Muscle of leg (tissue), 11 donors: ENCODE measurements around the gene MRTFB. TPM values are rescaled to one million over a fixed set of nuclear protein-coding genes. Genes with fewer than 3 reads are reported as not detected.
"Not testable (repeated sequence)": the region's sequence is repeated elsewhere in the genome, so short reads cannot be mapped to it uniquely, and the experiment has no call there.

Experiments used
- DNase-seq: peaks from one replicate; pipeline ENCODE4 v3.0.0; 2013
- H3K27ac ChIP-seq: one replicate; pipeline ENCODE4 v1.5.1; 2013; ENCODE audit warnings: mild to moderate bottlenecking, low read length, control low read depth
- H3K27me3 ChIP-seq: one replicate; pipeline ENCODE4 v1.6.1; 2013; ENCODE audit warnings: low read length; ENCODE audit not compliant: control insufficient read depth, insufficient read depth
- H3K36me3 ChIP-seq: one replicate; pipeline ENCODE4 v1.6.1; 2013; ENCODE audit warnings: low read length; ENCODE audit not compliant: control insufficient read depth, insufficient read depth
- H3K4me1 ChIP-seq: one replicate; pipeline ENCODE4 v1.6.1; 2013; ENCODE audit warnings: low read length; ENCODE audit not compliant: control insufficient read depth, insufficient read depth
- H3K4me3 ChIP-seq: one replicate; pipeline ENCODE4 v1.5.1; 2013; ENCODE audit warnings: low read length, control low read depth
- H3K9me3 ChIP-seq: replicated peaks from 2 replicates; pipeline ENCODE4 v1.6.1; 2013; ENCODE audit warnings: low read depth, low read length; ENCODE audit not compliant: control insufficient read depth
- WGBS: methylation state at CpG from one replicate; pipeline ENCODE4 v1.1.5; 2013; ENCODE audit warnings: missing lambda C conversion rate; ENCODE audit not compliant: insufficient coverage; 5-methylcytosine and 5-hydroxymethylcytosine counted together
- polyA plus RNA-seq, 8 donors: library from polyadenylated mRNA; unstranded; fragments of 120-200 nt; gene quantifications; one replicate each; pipeline versions ENCODE4 v1.2.1 to v1.2.3, GENCODE V29; 2013; ENCODE audit warnings: inconsistent platforms in 1 of 8, low replicate concordance in 1 of 8; ENCODE audit not compliant: insufficient read length in 8 of 8, insufficient read depth in 1 of 8
- total RNA-seq: library from RNA; stranded (reverse); fragments of 120-200 nt; gene quantifications from one replicate; pipeline ENCODE4 v1.2.4, GENCODE V29; 2013

The MRTFB gene
- total and polyA plus RNA-seq, 9 donors: 12.4 to 22.3 (median 17.0) TPM

GRCh38 chr16:14181371-14182050, 110.4 kb downstream of the MRTFB start:
- Histone ChIP-seq H3K4me3 (no peak overlapping the region), H3K27ac (no peak overlapping the region), H3K9me3 (no peaks in the 10 kb centered on the region), H3K36me3 (no peaks in the 10 kb centered on the region), H3K27me3 (no peaks in the 10 kb centered on the region), H3K4me1 (peaks cover 7% of the 10 kb centered on the region)
- WGBS: no CpG with 5 or more reads among the region's 2 CpGs
- peak; percentile 16 for DNase-seq

- Histone ChIP-seq H3K9me3 (no peaks in the 10 kb centered on the region), H3K27me3 (no peaks in the 10 kb centered on the region), H3K36me3 (no peaks in the 10 kb centered on the region), H3K4me1 (peaks cover 11% of the 10 kb centered on the region), H3K27ac (no peak overlapping the region), H3K4me3 (no peak overlapping the region)
- WGBS: no CpG with 5 or more reads among the region's 1 CpG
- DNase-seq: no peak
Measured at GRCh38 chr16:14182999-14183398, 111.9 kb downstream of the MRTFB start.

- peaks cover 11% of the 10 kb centered on the region for H3K4me1 ChIP-seq
- not testable (repeated sequence) for H3K27ac ChIP-seq, H3K4me3 ChIP-seq, DNase-seq, H3K27me3 ChIP-seq, H3K9me3 ChIP-seq, H3K36me3 ChIP-seq
- no CpG with 5 or more reads among the region's 6 CpGs for WGBS
Measured at GRCh38 chr16:14183962-14184361, 112.8 kb downstream of the MRTFB start.

GRCh38 chr16:14186007-14186794, 115.1 kb downstream of the MRTFB start:
- Histone ChIP-seq H3K27me3 (no peaks in the 10 kb centered on the region), H3K4me3 (peak overlapping the region; percentile 37), H3K27ac (peak overlapping the region; percentile 74), H3K36me3 (no peaks in the 10 kb centered on the region), H3K4me1 (peaks cover 11% of the 10 kb centered on the region), H3K9me3 (no peaks in the 10 kb centered on the region)
- WGBS: 9% methylated on average over 7 of the region's 10 CpGs
- DNase-seq: peak; percentile 65

GRCh38 chr16:14186795-14187221, 115.7 kb downstream of the MRTFB start:
- 35% methylated on average over 3 of the region's 5 CpGs for WGBS
- peak overlapping the region; percentile 74 for H3K27ac ChIP-seq
- H3K36me3 ChIP-seq: no peaks in the 10 kb centered on the region
- H3K4me3 ChIP-seq: peak overlapping the region; percentile 37
- peaks cover 11% of the 10 kb centered on the region for H3K4me1 ChIP-seq
- no peaks in the 10 kb centered on the region for H3K27me3 ChIP-seq
- DNase-seq: peak; percentile 20
- H3K9me3 ChIP-seq: no peaks in the 10 kb centered on the region

GRCh38 chr16:14187517-14188338, 116.6 kb downstream of the MRTFB start:
- WGBS: 92% methylated on average over 3 of the region's 10 CpGs
- Histone ChIP-seq H3K4me1 (peaks cover 11% of the 10 kb centered on the region), H3K27ac (peak overlapping the region; percentile 56)

GRCh38 chr16:14193316-14193871, 122.3 kb downstream of the MRTFB start:
- Histone ChIP-seq H3K36me3 (no peaks in the 10 kb centered on the region), H3K4me1 (no peaks in the 10 kb centered on the region), H3K4me3 (no peak overlapping the region), H3K27me3 (no peaks in the 10 kb centered on the region), H3K9me3 (no peaks in the 10 kb centered on the region), H3K27ac (no peak overlapping the region)
- WGBS: 75% methylated on average over 1 of the region's 6 CpGs
- DNase-seq: peak; percentile 7

More at GRCh38 chr16:14187517-14188338, 116.6 kb downstream of the MRTFB start:
- Histone ChIP-seq H3K36me3 (no peaks in the 10 kb centered on the region), H3K27me3 (no peaks in the 10 kb centered on the region), H3K4me3 (peak overlapping the region; percentile 6), H3K9me3 (no peaks in the 10 kb centered on the region)
- DNase-seq: peak; percentile 5

GRCh38 chr16:14194721-14195120, 123.6 kb downstream of the MRTFB start:
- Histone ChIP-seq H3K4me3 (no peak overlapping the region), H3K9me3 (no peaks in the 10 kb centered on the region), H3K4me1 (no peaks in the 10 kb centered on the region), H3K27me3 (no peaks in the 10 kb centered on the region), H3K36me3 (no peaks in the 10 kb centered on the region), H3K27ac (no peak overlapping the region)
- 79% methylated on average over 3 of the region's 5 CpGs for WGBS
- DNase-seq: no peak

GRCh38 chr16:14196011-14196410, 124.9 kb downstream of the MRTFB start:
- H3K27ac ChIP-seq: no peak overlapping the region
- no peaks in the 10 kb centered on the region for H3K36me3 ChIP-seq
- no CpG with 5 or more reads among the region's 2 CpGs for whole genome bisulfite sequencing
- H3K4me1 ChIP-seq: no peaks in the 10 kb centered on the region
- H3K9me3 ChIP-seq: no peaks in the 10 kb centered on the region
- H3K4me3 ChIP-seq: no peak overlapping the region
- DNase-seq: no peak
- no peaks in the 10 kb centered on the region for H3K27me3 ChIP-seq

GRCh38 chr16:14196539-14196938, 125.4 kb downstream of the MRTFB start:
- no peak overlapping the region for H3K27ac ChIP-seq
- no peaks in the 10 kb centered on the region for H3K36me3 ChIP-seq
- H3K4me1 ChIP-seq: no peaks in the 10 kb centered on the region

More at GRCh38 chr16:14196539-14196938, 125.4 kb downstream of the MRTFB start:
- H3K27me3 ChIP-seq: no peaks in the 10 kb centered on the region
- peak; percentile 10 for DNase-seq
- no peaks in the 10 kb centered on the region for H3K9me3 ChIP-seq
- H3K4me3 ChIP-seq: no peak overlapping the region
